ENCODE data around the gene ALG6.

- TF ChIP-seq, protein P1, sequence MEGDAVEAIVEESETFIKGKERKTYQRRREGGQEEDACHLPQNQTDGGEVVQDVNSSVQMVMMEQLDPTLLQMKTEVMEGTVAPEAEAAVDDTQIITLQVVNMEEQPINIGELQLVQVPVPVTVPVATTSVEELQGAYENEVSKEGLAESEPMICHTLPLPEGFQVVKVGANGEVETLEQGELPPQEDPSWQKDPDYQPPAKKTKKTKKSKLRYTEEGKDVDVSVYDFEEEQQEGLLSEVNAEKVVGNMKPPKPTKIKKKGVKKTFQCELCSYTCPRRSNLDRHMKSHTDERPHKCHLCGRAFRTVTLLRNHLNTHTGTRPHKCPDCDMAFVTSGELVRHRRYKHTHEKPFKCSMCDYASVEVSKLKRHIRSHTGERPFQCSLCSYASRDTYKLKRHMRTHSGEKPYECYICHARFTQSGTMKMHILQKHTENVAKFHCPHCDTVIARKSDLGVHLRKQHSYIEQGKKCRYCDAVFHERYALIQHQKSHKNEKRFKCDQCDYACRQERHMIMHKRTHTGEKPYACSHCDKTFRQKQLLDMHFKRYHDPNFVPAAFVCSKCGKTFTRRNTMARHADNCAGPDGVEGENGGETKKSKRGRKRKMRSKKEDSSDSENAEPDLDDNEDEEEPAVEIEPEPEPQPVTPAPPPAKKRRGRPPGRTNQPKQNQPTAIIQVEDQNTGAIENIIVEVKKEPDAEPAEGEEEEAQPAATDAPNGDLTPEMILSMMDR (conservative IDR thresholded peaks at IDR 0.05 in 1 of 2, IDR thresholded peaks at IDR 0.05 in 1 of 2; ENCODE audit: low read depth in 1 of 2, low read length in 2 of 2), result no peak
- TF ChIP-seq EZH2 (IDR thresholded peaks at IDR 0.05; ENCODE audit: low read length, missing control alignments), result no peak
Measured at GRCh38 chr1:63435161-63435560, 67.7 kb downstream of the ALG6 start.
